Measurements from ENCODE around the gene NECAB2. TPM values are rescaled to one million over a fixed set of nuclear protein-coding genes. Genes with fewer than 3 reads are reported as not detected.

Gene NECAB2
- total RNA-seq, 1 donor from 2014 or later, result not detected

GRCh38 chr16:83989300-83989699 is 21.3 kb downstream of the NECAB2 start:
- no peak for DNase-seq (ENCODE audit: low read depth in 2 of 2)

GRCh38 chr16:83990492-83990891 is 22.4 kb downstream of the NECAB2 start:
- DNase-seq (ENCODE audit: low read depth in 2 of 2), result no peak

GRCh38 chr16:83992624-83993023 is 24.6 kb downstream of the NECAB2 start:
- DNase-seq (ENCODE audit: low read depth in 2 of 2), result peak in 1 of 2 donors; percentile 16

- DNase-seq (ENCODE audit: low read depth in 2 of 2), result peak in 1 of 2 donors; percentile 74
Observed at GRCh38 chr16:83994087-83994486, 26.0 kb downstream of the NECAB2 start.

- DNase-seq (ENCODE audit: low read depth in 2 of 2), result no peak
Observed at GRCh38 chr16:83994703-83995102, 26.7 kb downstream of the NECAB2 start.

- DNase-seq (ENCODE audit: low read depth in 2 of 2), result peak in 1 of 2 donors; percentile 25
Observed at GRCh38 chr16:83995754-83996153, 27.7 kb downstream of the NECAB2 start.

GRCh38 chr16:83996481-83997252 is 28.6 kb downstream of the NECAB2 start:
- no peak for DNase-seq (ENCODE audit: low read depth in 2 of 2)

GRCh38 chr16:83998091-83998490 is 30.0 kb downstream of the NECAB2 start:
- no peak for DNase-seq (ENCODE audit: low read depth in 2 of 2)

GRCh38 chr16:84000989-84001642 is 33.1 kb downstream of the NECAB2 start:
- DNase-seq (ENCODE audit: low read depth in 2 of 2), result no peak

GRCh38 chr16:84001726-84002125 is 33.7 kb downstream of the NECAB2 start:
- DNase-seq (ENCODE audit: low read depth in 2 of 2), result no peak

GRCh38 chr16:84003038-84003437 is 35.0 kb downstream of the NECAB2 start:
- DNase-seq (ENCODE audit: low read depth in 2 of 2), result no peak

GRCh38 chr16:84004442-84004841 is 36.4 kb downstream of the NECAB2 start:
- no peak for DNase-seq (ENCODE audit: low read depth in 2 of 2)

GRCh38 chr16:84005391-84005790 is 37.3 kb downstream of the NECAB2 start:
- DNase-seq (ENCODE audit: low read depth in 2 of 2), result no peak

GRCh38 chr16:84007520-84007919 is 39.5 kb downstream of the NECAB2 start:
- no peak for DNase-seq (ENCODE audit: low read depth in 2 of 2)

GRCh38 chr16:84007965-84008364 is 39.9 kb downstream of the NECAB2 start:
- DNase-seq (ENCODE audit: low read depth in 2 of 2), result no peak

- no peak for DNase-seq (ENCODE audit: low read depth in 2 of 2)
Observed at GRCh38 chr16:84009282-84009681, 41.2 kb downstream of the NECAB2 start.

- DNase-seq (ENCODE audit: low read depth in 2 of 2), result peak; percentile 40 to 49
Observed at GRCh38 chr16:84013787-84014569, 45.9 kb downstream of the NECAB2 start.

- DNase-seq (ENCODE audit: low read depth in 2 of 2), result no peak
Observed at GRCh38 chr16:84014570-84015327, 46.7 kb downstream of the NECAB2 start.

- DNase-seq (ENCODE audit: low read depth in 2 of 2), result no peak
Observed at GRCh38 chr16:84015399-84015798, 47.4 kb downstream of the NECAB2 start.

GRCh38 chr16:84016477-84016876 is 48.4 kb downstream of the NECAB2 start:
- DNase-seq (ENCODE audit: low read depth in 2 of 2), result no peak

GRCh38 chr16:84018710-84019109 is 50.7 kb downstream of the NECAB2 start:
- DNase-seq (ENCODE audit: low read depth in 2 of 2), result no peak

Measured in lung microvascular endothelial cell (primary cell).